GM21528 (cell line): ENCODE measurements around the gene KIF1C.

Experiments used
- ATAC-seq: cut with Tn5 transposase; IDR thresholded peaks from one replicate; pipeline ENCODE4 v1.9.1; 2021; ENCODE audit warnings: mild to moderate bottlenecking, moderate library complexity; ENCODE audit not compliant: unreplicated experiment, low FRiP score

The KIF1C gene

GRCh38 chr17:4968486-4969046 is 29.2 kb upstream of the KIF1C start:
- ATAC-seq = no peak

DNA sequence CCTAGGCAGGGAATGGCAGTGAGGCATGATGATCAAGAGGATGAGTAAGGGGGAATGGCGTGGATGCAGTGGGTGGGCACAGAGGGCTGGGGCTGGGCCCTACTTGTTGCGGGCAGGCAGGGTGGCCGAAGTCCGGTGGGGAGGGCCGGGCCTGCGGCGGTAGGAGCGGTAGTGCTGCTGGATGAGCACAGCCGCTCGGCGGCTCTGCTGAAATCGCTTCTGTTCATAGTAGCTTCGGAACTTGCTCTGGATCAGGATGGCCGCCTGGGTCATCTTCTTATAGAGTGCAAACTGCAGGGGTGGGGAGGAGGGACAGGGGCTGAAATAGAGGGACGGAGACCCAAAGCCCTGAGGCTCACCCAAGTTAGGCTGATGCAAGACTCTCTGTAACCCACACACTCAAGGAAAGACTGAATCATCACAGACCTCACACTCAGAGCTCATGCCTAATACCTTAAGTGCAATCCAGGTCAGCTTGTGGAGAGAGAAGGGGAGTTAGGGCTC is 28.7 kb upstream of the KIF1C start:
- no peak for ATAC-seq

GRCh38 chr17:4969551-4970173 is 28.1 kb upstream of the KIF1C start:
- no peak for ATAC-seq

DNA sequence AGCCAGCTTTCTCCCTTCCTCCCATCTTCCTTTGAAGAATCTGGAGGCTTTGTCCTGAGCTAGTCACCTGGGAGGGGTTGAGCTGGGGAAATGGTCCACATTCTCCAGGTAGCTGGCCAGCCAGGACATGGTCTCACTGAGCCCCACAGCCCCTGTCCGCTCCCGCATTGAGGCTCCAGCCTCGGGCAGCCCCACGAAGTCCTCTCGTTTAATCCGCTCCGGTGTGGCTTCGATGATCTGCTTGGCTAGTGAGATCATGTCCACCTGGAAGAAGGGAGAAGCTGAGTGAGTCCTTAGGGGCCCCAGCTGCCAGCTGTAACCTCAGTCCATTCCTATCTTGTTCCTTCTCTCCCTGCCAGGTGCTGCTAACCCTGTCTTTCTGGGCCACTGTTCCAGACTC is 27.5 kb upstream of the KIF1C start:
- ATAC-seq = no peak

DNA sequence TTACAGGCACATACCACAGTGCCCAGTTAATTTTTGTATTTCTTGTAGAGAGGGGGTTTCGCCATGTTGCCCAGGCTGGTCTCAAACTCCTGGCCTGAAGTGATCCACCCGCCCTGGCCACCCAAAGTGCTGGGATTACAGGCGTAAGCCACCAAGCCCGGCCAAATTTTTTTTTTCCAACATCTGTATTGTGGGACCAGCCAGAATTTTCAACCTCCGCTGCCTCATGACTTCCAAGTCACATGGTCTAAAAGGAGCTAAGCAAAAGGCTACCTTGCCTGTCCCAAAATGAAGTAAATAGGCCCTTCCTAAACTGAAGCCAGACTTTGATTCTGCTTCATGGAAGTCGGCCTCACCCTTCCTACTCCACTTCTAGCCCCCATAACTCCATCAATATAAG is 25.9 kb upstream of the KIF1C start:
- no peak for ATAC-seq

DNA sequence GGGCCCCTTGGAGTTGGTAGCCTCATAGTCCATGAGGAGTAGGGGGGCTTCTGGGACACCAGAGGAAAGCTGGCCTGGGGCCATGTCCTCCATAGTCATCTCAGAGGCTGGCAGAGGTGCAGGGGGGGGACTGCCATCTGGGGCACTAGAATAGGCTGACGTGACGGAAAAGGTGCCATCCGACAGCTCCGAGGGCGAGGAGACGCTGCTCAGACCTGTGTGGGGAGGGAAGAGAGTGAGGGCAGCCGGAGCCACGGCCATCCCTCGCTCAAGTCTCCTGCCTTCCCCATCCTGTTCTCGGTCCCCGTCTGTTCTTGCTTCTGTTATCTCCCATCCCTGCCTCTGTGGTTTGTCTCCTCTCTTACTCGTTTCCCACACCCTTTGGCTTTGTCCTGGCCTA is 25.4 kb upstream of the KIF1C start:
- no peak for ATAC-seq

DNA sequence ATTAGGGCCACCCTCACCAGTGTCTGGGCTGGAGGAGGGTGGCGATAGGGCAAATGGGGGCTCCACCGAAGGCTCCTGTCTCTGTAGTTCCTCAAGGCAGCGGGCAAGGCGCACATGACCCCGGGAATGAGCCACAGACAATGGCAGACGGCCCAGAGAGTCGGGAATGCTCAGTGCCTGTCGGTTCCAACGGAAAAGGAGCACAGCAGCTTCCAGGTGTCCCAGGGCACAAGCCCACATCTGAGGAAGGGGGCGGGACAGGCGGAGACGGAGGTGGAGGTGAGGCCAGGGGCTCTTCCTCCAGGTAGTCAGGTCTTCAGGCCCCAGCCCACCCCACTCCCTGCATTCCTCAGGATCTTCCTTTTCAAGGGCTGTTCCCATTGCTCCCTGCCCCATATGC is 25.0 kb upstream of the KIF1C start:
- ATAC-seq = no peak

- ATAC-seq = no peak
These were observed 24.3 kb upstream of the KIF1C start for GRCh38 chr17:4973256-4974114.

DNA sequence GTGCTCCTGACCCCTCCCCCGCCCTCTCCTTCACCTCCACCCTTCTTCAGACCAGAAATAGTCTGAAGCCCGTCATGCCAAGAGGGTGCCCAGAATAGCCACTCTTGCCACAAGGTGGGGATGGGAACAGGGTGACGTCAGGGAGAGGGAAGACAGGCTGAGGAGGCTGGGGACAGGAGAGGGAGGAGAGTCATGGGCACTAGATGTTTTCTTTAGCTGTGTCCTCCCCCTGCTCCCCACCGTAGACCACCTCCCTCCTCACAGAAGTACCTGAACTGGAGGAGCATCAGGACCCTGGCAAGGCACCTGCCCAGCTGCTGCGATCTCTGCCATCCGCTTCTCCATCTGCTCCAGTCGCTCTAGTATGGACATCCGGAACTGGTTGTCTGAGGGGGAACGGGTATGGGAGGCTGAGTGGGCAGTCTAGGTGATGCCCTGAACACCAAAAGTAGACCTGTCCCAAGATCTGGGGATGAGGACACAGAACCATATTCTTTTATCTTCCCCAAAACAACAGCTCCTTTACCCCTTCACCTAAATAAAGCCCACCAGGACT is 23.6 kb upstream of the KIF1C start:
- ATAC-seq = no peak

DNA sequence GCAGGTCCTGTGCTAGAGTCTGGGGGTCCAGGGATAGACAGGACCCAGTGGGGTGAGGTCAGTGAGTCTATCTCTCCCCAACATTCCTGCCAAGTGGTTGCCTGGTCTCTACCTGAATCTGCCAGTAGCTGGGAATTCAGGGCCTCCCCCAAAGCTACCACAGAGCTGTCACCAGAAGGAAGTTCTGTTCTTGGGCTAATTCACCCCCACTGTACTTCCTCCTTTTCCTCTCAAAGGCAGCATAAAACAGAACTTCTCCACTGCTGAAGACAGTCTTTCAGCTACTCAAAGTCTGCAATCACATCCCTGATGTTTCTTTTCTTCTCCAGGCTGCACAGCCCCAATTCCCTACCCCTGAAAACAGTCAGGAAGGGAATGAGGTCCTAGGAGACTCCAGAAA is 19.0 kb upstream of the KIF1C start:
- ATAC-seq = no peak

- ATAC-seq = no peak
These were observed 17.0 kb upstream of the KIF1C start for GRCh38 chr17:4980644-4981216.

DNA sequence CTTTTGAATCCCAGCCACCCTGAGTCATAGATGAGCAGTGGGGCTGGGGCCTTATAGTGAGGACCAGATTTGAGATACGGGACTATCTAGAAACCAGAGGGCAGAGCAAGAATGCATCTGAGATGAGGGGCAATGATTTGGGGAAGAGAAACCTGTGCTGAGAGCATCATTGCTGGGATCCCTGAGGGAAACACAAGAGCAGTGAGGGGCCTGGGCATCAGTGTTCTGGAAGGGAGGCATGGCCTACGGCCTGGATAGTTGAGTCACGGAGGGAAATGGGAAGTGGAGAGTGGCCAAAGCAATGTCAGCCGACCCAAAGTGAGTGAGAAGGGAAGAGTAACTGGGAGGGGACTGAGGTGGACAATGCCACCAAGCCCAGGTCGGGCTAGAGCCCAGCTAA is 15.4 kb upstream of the KIF1C start:
- no peak for ATAC-seq

GRCh38 chr17:4986403-4986802 is 11.3 kb upstream of the KIF1C start:
- ATAC-seq = no peak

DNA sequence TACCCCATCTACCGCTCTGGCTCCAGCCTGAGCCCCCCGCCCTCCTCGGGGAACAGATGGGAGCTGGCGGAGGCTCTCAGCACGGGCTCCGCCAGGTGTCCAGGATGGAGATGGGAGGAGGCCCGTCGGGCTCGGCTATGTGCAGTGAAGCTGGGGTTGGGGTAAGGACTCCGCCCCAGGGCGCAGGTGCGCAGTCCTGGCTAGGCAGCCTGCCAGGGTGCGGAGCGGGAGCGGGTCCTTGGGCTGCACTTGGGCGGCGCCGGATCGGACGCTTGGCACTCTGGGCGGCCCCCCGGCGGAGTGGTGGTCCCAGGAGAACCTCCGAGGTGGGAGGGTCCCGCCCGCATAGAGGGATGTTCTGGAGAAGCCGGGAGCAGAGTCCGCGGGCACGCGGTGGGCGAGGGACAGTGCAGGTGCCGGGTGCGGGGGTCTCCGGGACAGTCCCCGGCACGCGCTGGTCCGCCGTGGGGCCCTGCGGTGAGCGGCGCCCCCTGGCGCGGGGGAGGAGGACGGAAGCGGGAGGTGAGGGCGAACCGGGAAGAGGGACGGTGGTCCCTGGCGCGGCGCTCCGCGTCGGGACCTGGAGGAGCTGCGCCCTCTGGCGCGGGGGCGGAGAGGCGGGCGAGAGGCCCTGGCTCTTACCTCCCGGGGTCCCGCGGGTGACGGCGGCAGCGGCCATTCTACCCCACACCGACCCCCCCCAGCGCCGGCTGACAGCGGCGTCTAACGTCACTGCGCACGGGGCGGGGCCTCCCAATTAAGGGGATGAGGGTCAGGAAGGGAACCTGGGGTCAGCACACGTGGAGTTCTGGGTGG is 10.6 kb upstream of the KIF1C start, which contains the start of gene CAMTA2:
Gene CAMTA2 (minus strand): TSS at position 725 of the 816 bp plus-strand sequence. CDS start 1,453 bp downstream, outside the sequence.
- ATAC-seq = peak; percentile 64

- ATAC-seq = peak; percentile 18
These were observed 9.8 kb upstream of the KIF1C start for GRCh38 chr17:4987767-4988567.

- no peak for ATAC-seq
These were observed 3.6 kb upstream of the KIF1C start for GRCh38 chr17:4994081-4994595.

DNA sequence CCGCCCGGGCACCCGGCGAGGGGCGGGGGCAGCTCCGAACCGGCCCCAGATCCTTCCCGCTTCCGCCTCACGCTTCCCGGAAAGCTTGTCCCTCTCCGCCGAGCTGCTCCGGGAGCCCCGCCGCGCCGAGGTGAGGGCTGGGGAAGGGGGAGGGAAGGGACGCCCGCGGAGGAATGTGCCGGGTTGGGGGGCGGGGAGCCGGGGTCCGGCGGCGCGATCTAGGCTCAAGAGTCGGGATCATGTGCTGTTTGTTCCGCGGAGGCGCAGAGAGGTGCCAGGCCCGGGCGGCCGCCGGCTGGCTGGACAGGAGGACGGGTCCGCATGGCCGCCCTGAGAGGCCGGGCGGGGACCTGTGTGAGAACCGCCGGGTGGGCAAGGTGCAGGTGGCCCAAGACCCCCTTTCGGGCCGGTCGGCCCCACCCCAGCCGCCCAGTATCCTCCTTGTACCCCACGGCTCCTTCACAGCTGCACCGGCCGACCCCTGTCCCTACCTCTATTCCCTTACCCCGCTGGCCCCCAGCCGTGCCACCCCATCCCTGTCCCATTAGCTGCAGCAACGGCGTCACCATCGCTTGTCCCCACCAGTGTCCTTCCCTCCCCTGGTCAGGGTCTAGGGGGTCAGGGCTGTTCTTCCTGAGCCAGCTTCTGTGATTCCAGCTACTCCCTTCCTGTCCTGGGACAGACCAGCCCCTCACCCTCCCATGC is 429 bp downstream of the KIF1C start:
- peak; percentile 9 for ATAC-seq

GRCh38 chr17:4998732-4999429 is 1.1 kb downstream of the KIF1C start:
- ATAC-seq = no peak
